GM18499 (cell line): Measurements from ENCODE around the gene PLEKHA5.

ENCODE experiments used
- ATAC-seq: cut with Tn5 transposase; IDR thresholded peaks from one replicate; pipeline ENCODE4 v1.9.1; 2021; ENCODE audit warnings: moderate number of reproducible peaks; ENCODE audit not compliant: insufficient read depth, unreplicated experiment

The PLEKHA5 gene

DNA sequence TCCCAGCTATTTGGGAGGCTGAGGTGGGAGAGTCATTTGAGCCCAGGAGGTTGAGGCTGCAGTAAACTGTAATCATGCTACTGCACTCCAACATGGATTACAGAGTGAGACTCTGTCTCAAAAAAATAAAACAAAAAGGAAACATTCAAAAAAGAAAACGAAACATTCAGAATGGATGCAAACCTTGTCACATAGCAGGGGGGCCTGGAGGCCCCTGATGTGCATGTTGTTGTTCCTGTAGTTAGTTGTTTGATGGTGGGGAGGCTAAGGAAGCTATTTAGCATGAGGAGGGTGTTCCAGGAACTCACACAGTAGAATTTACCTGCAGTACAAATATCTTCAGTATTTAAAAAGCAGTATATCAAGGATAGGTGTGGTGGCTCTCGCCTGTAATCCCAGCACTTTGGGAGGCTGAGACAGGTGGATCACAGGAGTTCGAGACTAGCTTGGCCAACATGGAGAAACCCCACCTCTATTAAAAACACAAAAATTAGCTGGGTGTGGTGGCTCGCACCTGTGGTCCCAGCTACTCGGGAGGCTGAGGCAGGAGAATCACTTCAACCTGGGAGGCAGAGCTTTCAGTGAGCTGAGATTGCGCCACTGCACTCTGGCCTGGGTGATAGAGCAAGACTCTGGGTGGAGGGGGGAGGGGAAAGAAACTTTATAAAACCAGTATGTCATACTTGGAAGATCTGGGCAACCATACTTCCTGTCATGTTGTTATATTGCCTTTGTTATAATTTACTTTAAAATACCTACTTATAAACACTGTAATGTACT, 292.2 kb downstream of the PLEKHA5 start:
- ATAC-seq, result no peak

- ATAC-seq, result no peak
These were observed 293.8 kb downstream of the PLEKHA5 start for GRCh38 chr12:19423166-19423930.
